Tibial nerve (tissue), 3 donors: Measurements from ENCODE around the gene GRIP2.

ENCODE experiments used
- CTCF ChIP-seq, 5 experiments: fragments of 200-600 bp in 3 of 5; fragments of 450-650 bp in 2 of 5; sonication (generic) in 3 of 5; IDR thresholded peaks; one replicate each; pipeline ENCODE4 v1.5.1; 2016 to 2019; ENCODE audit warnings: antibody characterized with exemption in 5 of 5, mild to moderate bottlenecking in 3 of 5, moderate library complexity in 2 of 5
- POLR2A ChIP-seq, 2 donors: fragments of 450-650 bp; IDR thresholded peaks; one replicate each; pipeline ENCODE4 v1.6.1; 2017; ENCODE audit warnings: antibody characterized with exemption in 2 of 2, mild to moderate bottlenecking in 2 of 2, moderate library complexity in 2 of 2

GRCh38 chr3:14507305-14507741 is 32.8 kb downstream of the GRIP2 start:
- TF ChIP-seq POLR2A (IDR thresholded peaks at IDR 0.05), result no peak
- no peak for TF ChIP-seq CTCF (IDR thresholded peaks at IDR 0.05)
